HG02763 (cell line): ENCODE data around the gene EGFLAM.

Experiments
- ATAC-seq: cut with Tn5 transposase; IDR thresholded peaks from one replicate; pipeline ENCODE4 v1.9.1; 2021; ENCODE audit warnings: mild to moderate bottlenecking, moderate library complexity; ENCODE audit not compliant: unreplicated experiment

EGFLAM gene

DNA sequence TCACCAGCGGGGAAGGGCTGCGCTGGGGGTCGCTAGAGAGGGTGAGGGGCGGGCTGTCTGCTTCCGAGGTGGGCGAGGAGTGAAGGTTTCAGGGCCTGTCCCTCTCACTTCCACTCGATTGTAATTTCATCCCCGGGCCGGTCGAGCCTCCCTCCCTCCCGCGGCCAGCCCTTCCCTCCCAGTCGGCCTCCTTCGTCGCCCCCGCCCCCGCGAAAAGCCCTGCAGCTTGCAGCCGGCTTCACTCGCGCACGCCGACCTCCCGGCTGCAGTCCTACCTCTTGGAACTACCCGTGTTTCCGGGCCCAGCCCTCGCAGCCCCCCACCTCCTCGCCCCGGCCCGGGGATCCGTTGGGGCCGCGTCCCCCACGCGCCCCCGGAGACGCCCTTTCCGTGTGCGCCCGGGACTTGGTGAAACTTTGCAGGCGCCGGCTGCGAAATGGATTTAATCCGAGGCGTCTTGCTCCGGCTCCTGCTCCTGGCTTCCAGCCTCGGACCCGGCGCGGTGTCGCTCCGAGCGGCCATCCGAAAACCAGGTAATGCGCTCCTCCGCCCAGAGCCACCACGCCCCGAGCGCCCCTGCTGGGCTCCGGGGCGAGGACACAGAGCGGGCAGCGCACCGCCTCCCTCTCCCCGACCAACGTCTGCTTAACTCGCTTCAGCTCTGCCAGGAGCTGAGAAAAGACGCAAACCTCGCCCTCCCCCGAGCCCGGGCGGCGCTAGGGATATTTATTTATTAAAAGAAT lies at the start of gene EGFLAM:
Gene EGFLAM (plus strand): TSS at position 241 of the 743 bp plus-strand sequence. CDS start 196 bp downstream, at position 437.
- ATAC-seq: no peak

DNA sequence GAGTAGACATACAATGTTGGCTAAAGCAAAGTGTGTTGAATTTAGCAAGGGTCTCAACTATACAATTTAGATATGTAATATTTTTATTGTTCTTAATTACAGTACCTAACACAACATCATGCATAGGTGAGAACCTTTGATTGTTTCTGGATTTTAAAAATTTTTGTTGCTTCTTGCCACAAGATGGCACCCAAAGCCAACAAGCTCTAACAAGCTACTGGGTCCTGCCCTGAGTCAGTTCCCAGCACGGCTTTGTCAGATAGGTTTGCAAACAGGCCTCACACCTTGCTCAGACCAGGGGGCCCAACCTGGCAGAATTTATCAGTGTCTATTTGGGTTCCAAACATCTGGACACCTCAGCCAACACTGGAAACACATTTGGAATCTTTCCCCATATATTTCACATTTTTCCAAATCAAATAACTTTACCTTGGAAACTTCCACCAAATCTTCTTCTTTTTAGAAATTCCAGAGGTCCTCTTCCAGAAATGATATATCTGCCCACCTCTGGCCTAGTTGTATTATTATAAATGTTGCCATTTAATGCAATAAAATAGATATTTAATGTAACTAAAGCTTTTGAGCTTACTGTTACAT lies 49.5 kb upstream of the EGFLAM start:
- ATAC-seq: no peak

DNA sequence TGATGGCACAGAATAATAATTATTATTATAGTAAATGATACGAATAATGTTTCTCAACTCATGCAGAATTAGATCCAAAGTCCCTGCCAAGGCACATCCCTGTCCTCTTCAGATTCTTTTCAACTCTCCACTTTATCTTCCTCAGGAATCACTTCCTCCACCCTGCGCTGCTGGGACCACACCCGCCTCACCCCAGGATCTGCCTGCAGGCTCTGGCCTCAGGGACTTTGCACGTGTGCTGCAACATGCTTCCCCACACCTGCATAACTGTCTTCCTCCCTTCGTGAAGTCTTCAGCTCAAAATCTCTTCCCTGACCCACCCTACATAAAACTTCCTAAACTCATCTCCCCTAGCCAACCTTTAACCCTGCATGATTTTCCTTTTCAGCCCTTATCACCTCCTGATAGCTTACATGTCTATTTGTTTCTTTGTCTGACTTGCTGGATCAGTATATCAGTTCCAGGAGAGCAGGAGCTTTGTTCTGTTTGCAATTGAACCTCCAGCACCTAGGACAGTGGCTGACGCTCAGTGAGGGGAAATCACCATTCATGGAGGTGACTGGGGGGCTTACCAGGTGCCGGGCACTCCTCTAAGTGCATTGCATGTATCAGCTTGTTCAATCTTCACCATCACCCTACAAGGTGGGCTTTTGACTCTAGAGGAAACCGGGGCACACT lies 47.5 kb upstream of the EGFLAM start:
- ATAC-seq: no peak

DNA sequence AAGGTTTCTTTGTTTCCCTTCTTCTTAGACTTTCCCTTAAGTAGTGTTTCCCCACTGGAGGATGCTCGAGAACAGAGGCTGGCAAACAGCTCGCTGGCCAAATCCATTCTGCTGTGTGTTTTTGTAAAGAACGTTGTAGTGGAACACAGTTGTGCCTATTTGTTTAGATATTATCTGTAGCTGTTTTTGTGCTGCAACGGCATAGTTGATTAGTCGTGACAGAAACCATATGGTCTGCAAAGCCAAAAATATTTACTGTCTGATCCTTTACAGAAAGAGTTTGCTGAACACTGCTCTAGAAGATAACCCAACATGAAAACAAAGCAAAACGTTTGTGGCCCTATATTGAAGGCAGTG lies 47.0 kb upstream of the EGFLAM start:
- no peak for ATAC-seq

DNA sequence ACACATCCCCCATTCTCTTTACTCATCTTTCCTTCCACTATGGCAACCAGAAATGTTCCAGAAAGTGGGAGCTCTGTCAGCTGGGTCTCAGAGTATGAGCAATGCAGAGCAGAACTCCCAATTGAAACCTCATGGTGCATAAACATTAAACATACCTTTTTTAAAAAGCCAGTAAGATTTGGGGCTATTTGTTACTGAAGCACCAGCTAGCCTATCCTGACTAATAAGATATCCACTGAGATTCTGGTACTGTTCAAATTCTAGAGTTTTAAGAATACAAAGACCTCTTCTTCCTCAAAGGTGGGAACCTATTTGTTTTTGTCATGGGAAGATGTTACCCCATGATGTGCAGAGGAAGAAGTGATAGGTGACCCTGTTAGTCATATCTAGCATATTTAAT lies 46.1 kb upstream of the EGFLAM start:
- ATAC-seq: no peak

DNA sequence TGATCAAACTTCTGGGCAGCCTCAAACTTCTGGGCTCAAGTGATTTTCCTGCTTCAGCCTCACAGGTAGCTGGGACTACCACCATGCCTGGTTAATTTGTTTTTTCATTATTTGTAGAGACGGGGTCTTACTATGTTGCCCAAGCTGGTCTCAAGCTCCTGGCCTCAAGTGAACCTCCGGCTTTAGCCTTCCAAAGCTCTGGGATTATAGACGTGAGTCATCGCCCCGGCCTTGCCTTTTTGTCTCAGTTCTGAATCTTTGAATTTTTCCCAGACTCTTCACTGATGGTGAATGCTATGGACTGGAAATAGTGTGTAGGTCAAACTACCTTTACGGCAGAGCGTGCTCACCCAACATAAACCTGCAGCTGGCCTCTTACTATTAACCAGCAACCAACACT lies 32.3 kb upstream of the EGFLAM start:
- no peak for ATAC-seq

DNA sequence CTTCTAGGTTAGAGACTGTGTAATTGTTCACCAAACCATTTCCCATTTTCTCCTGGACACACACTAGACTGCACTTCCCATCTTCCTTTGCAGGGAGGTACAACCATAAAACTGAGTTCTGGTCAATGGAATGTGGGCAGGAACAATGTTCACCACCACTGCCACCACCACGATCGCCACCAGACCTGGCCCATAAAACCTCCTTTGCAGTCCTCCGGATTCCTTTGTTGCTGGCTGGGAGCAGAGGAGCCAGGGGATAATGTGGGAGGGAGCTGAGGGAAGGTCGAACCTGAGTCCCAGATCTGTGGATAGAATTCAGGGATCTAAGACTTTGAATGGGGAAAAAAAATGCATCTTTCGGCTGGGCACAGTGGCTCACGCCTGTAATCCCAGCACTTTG lies 29.4 kb upstream of the EGFLAM start:
- no peak for ATAC-seq

DNA sequence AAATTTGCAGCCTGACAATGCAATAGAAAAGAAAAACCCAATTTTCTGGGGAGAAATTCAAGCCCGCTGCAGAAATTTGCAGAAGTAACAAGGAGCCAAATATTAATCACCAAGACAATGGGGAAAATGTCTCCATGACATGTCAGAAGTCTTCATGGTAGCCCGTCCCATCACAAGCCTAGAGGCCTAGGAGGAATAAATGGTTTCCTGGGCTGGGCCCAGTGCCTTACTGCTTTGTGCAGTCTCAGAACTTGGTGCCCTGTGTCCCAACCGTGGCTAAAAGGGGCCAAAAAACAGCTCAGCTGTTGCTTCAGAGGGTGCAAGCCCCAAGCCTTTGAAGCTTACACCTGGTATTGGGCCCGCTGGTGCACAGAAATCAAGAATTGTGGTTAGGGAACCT lies 23.6 kb upstream of the EGFLAM start:
- ATAC-seq: no peak

DNA sequence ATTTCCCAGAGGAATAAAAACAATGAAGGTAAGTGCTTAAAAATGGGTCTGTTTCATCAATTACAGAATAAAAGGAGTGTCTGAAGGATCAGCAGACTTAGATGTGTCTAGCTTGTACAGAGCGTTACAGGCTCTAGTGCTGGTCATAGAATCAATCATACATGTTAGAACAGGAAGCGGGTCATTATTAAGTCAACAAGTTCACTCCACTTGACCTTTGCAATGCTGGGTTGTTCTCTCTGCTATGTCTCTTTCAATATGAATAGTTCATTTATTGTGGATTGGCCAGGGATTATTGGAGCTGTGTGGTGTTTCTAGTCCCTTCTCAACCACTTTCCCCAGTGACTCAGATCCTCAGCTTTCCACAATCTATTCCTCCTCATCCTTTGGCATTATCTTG lies 20.7 kb upstream of the EGFLAM start:
- no peak for ATAC-seq

DNA sequence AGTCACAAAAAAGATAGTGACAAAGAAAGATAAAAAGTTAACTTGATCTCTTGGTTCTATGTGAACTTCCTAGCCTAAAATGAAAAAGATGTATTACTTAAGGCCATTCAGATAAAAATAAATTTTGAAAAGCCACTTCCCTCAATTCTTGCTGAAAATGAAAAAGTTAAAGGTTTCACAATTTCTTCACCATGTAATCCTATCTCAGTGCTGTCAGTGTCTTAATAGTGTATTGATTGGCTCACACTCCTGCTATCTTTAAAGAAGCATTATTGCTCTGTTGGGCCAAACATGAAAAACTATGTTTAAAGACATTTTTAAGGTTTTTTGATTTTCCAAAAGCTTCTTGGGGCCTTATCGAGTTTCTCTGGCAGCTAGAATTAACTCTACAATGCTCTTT lies 18.1 kb upstream of the EGFLAM start:
- ATAC-seq: no peak

DNA sequence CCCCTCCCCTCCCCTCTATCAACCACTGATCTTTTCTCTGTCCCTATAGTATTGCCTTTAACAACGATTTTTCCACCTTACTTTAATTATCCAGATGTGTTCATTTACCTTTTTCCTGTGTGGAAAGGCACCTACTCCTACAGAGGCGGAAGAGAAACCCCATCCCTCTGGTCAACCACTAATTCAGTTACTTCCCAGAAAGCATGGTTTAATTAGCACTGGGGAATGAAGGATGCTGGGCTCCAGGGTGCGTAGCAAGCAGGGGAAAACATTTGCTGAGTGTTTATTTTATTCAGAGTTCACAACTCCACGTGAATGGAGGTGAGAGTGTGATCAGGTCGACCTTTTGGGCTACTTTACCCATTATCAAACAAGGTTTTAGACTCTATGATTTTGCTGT lies 16.7 kb upstream of the EGFLAM start:
- no peak for ATAC-seq

DNA sequence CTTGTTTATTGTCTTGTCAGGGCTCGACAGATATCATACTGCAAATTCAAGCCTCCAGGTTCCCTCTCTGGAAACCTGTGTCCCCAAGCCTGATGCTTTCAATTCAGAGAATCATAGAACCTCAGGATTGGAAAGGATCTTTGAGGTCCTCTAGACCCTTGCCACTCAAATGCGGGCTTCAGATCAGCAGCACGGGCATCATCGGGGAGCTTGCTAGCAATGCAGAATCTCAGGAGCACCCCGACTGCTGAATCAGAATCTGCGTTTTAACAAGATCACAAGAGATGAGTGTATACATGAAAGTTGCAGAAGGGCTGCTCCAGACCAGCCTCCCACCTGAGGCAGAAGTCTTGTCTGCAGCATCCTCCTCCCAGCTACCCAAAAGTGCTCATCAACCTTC lies 13.1 kb upstream of the EGFLAM start:
- ATAC-seq: no peak

DNA sequence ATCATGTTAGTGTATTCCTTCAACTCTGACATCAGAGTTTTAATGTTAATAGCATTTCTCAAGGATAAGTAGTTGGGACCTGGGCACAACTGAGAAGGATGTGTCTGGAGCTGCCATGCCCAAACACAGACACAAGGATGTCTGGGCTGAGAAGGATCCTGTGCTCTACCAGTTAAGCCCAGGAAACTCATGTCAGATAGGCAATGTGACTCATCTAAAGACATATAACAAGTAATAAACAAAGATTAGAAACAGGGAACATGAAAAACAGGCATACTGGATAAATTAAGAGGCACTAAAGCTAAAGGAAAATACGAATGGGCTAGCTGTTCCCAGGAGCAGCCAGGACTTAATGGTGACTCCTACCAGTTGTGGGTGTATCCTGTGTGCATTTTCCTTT lies 9.1 kb upstream of the EGFLAM start:
- ATAC-seq: no peak

DNA sequence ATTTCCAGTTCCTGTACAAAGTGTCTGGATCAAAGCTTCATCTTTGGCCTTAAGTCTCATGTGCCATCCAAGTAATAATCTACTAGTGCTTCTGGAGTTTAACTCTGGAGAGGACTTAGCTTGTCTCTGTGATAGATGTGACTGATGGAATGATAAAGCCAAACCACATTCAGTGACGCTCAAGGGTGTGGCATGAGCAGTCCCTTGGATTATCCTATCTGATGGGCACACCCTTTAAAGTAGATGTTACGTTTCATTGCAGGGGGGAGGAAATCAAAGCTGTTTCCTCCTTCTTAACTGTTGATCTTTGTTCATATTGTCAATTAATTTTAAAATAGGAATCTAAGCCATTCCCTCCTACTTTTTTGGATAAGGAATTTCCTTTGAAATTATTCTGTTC lies 8.5 kb upstream of the EGFLAM start:
- no peak for ATAC-seq

DNA sequence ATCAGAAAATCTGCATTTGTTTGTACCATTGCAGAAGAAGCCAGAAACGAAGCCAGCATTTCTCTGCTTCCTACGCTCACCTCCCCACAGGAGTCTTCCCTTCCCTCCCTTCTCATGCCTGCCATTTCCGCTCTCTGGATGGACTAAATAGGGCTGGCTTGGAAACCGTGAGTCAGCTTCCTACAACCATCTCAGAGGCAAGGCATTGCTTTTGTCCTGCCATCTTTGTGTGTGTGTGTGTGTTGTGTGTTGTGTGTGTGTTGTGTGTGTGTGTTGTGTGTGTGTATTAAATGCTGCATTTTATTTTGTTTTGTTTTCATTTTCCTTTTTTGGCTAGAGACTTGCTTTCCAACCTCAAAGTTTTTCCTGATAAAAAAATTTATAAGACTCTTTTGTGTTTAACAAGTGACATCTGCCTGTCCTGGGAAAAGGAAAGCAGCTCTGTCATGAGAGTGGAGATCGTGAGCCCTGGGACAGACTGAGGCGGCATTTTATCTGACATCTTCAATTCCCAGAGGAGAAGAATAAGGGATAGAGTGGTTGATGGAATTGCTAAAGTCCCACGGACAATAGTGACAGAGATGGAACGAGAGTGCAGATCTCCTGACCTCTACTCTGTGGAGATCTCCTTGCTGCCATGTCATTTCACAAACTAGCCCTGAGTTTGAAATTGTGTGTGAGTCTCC lies 7.5 kb upstream of the EGFLAM start:
- ATAC-seq: no peak

DNA sequence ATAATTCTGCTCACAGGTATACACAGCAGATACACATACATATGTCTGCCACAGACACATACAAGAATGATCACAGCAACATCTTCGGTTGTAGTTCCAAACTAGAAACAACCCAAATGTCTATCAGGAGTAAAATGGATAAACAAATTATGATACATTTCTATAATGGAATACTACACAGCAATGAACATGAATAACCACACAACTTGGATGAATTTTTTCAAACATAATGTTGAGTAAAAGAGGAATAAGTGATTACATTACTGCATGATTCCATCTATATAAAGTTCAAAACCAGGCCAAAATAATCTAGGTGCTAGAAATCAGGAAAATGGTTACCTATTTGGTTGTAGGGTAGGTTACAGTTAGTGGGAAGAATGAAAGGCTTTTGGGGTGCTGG lies 4.6 kb upstream of the EGFLAM start:
- no peak for ATAC-seq

DNA sequence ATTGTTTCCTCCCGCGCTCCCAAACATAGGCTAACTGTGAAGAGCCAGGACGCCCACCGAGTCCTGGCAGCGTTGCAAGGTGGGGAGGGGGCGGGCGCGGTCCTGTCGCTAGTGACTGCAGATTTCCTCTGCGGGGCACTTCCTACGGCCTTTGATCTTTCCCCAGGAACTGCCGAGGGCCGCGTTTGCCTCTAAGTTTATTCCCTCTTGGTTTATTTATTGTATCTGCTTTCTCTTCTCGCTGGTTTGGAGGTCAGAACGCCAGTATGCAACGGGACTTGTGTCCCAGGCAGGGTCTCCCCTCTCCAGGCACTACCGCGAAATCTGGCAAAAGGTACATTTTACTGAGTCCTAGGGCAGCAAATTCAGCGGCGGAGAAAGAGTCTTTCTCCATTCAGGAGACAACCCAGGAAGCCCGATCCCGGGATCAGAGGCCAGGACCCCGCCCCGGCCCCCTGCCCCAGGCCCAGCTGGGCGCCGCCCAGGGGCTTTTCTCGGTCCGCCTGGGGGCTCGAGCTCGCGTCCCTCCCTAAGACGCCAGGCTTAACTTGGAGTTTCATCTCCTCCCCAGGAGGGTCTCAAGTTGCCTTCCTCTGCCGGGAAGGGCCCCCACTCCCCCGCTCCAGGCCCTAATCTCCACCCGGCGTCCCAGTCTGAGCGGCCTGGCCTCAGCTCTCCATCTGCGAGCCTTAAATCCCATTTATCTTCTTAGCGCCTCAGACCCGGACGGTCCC lies 884 bp upstream of the EGFLAM start:
- ATAC-seq: no peak

DNA sequence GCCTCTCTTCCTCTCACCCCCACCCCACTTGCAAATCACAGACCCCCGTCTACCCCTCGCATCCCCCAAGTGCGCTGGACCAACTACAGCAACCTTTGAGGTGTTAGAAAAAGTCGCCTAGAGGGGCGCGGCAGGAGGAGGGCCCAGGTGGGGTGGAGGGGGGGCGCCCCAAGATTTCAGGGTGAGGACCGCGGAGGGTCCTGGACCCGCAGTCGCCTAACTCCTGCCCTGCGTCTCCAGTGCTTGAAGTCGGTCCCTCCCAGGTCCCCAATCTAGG lies 379 bp upstream of the EGFLAM start:
- ATAC-seq: no peak

DNA sequence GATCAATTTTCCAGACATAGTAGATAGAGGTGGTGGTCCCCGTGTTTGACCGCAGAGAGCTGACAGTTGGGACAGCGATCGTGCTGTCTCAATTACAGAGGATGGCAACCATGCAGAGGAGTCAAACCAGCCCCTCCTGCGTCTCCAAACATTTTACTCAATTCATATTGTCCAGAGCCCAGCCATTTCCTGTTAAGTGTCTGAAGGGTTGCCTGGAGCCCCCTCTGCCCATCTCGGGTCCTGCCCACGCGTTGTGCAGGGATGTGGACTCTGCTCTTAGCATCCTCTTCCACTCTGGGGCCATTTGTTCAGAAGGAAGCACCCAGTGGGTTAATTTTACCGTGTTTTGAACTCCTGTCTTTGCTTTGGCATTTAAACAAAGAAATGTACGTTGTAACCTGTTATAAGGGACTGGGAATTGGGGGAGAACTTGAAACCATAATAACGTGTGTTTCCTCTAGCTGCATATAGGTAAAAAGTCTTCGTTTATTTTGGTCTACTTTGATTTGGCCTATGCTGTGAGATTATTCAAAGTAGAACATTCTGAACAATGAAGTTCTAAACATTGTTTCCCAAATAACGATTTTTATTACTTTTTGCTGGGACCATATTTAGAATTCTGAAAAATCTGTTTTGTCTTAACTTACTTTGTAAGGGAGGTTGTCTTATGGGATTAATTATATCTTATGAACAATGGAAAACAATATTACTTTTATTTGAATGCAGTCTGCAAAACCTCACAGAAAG lies 876 bp downstream of the EGFLAM start:
- no peak for ATAC-seq

DNA sequence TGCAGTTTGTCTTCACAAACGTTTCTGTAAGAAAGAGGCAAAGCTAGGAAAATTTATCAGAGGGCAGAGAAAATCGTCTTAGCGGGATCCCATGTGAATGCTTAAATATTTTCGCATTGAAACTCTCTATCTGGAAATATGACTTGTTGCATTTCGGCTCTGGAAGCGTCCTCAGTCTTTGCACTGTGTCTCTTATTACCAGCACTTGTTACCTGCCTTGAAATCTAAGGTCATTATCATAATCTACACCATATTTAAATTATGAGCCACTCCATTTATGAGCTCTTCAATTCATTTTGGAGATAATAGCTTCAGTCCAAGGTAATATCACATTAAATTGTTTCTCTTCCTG lies 1.4 kb downstream of the EGFLAM start:
- no peak for ATAC-seq

DNA sequence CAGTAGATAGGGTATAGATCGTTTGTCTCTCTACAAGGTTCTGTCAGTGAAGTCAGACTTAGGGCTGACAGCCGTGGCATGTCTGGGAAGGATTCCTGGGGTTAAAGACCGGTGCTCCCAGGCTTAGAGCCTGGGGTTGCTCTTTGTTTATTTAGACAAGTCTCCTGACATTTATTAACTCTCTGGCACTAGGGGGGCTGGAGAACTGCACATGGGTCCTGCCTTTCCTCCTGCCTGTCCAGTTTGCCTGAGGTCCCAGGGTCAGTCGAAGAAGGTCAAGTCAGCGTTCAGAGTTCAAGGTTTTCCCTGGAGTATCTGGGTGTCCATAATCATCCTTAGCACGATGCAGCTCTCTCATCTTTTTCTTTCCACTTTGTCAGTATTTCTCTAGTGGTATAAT lies 5.6 kb downstream of the EGFLAM start:
- ATAC-seq: no peak
